ENCODE measurements around the gene LGMN.
"Not testable (repeated sequence)": the region's sequence is repeated elsewhere in the genome, so short reads cannot be mapped to it uniquely, and the experiment has no call there.

LGMN gene

DNA sequence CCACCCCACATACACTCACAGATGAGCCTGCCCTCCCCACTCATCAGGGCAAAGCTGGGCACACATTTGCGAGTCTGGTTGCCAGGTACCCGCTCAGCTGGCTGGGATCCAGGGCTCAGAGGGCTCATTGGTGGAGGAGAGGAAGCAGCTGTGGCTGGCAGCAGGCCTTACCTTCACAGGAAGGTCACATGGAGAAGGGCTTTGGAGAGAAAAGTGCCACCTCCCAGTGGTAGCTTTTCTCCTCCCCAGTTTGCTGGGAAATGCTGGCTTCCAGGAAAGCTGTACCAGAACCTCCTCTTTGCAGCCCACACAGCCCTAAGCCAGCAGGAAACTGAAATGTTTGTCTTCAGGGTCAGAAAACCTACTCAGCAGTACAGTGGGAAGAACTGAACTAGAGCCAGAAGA is 55.6 kb downstream of the LGMN start:
- DNase-seq = no peak

DNA sequence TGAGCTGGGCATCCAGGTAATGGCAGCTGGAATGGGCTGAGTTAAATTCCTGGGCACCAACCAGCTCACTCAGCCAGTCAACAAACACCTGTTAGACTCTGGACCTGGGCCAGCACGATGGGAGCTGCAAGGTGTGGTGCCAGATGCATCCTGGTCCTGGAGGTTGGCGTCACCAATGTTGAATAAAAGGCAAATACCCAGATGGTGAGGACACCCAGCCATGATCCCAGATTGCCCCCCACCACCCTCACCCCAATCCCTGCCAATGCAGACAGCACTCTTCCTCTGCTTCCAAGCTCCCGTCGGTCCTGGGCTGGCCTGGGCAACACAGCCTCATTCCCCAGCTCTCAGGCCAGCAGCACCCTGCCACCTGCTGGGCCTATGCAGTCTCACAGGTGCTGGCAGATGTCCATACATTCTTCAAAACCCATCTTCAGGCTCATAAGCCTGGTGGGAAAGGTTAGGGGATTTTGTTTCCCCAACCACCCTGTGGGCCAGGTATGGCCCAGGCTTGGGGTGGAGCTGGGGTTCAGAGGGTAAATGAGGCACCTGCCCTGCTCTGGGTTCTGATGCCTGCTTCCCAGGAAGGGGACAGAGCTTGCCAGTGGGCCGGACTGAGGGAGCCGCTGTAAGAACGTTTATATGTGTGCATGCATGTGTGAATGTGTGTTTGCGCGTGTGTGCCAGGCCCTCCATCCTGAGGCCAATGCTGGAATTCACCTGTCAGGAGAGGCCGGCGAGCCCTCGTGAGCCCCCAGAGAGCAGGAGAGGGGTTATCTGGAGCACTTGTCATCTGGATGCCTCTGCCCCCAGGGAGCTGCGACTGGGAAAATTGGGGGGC is 58.0 kb downstream of the LGMN start:
- DNase-seq = peak; percentile 63

DNA sequence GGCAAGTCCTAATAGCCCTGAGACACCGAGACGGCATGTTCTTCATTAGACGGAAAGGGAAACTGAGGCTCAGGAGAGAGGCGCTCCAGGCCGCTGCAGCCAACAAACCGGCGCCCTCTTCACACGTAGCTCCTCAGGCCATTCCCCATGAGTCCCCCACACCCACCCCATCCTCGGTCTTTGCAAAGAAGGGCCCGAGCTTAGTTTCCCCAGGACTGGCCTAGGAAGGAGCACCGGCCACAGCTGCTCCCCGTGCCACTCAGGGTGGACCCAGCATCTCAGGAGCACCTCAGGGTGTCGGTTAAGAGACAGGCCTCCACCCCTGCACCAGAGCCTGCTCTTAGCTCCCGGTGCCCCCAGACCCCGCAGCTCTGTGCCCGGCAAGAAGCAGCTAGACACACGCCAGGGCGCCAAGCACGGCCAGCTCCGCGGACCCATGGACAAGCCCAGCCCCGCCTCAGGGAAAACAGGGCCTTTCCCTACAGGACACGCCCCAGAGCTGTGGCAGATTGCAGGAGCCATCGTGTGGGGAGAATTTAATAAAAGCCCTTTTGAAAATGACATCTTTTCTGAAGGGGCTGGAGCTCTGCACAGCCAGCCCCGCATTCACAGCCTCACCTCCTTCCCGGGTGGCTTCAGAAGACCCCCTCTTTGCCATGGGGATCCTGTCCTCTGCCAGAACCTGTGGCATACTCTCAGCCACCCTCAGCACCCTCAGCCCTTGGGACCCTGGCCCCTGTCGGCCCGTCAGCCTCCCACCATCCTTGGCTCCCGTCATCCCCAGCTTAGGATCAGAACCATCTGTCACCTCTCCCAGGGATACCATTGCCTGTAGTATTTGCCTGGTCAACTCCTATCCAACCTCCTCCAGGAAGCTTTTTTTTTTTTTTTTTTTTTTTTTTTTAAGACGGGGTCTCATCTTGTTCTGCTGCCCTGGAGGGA is 59.7 kb downstream of the LGMN start:
- no peak for DNase-seq

DNA sequence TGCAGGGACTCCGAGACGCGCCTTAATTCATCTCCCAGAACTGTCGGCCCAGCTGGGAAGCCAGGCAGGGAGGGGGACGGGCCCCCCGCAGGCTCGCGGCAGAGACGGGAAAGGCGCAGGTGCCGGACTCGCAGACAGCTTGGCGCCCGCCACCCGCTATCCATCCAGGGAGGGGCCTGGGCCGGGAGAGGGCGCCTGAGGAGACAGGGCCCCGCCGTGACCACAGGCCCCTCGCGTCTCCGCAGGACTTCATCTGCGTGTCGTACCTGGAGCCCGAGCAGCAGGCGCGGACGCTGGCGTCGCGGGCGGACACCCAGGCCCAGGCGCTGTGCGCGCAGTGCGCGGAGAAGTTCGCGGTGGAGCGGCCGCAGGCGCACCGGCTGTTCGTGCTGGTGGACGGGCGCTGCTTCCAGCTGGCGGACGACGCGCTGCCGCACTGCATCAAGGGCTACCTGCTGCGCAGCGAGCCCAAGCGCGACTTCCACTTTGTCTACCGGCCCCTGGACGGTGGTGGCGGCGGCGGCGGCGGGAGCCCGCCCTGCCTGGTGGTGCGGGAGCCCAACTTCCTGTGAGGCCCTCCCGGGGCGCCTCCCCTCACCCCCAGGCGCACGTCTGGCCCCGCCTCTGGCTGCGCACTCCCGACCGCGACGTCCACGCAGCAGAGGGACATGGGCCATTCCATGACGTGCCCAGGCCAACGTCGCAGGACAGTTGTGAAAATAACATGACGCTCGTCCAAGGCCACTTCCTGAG is 60.6 kb downstream of the LGMN start:
- no peak for DNase-seq

DNA sequence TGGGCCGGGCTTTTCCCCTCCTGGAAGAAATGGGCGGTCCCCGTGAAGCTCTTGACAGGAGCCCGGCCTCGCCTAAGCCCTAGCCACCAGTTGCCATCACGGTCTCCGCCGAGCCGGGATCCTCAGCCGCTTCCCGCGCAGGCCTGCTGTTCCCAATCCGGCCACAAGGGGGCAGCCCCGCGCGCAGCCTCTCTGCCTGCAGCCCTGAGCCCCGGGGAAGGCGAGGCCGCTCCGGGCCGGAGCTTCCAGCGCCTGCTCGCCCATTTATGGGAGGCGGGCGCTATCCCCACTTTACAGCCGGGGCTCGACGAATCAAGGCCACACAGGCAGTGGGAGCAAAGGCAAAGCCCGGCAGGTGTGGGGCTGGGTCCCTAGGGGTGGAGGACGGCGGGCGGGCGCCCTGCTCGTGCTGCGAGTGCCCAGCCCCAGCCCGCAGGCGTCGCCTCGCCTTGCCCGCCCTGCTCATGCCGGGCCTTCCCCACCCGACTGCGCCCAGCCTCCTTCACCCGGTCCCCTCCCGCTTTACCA is 61.5 kb downstream of the LGMN start:
- no peak for DNase-seq

DNA sequence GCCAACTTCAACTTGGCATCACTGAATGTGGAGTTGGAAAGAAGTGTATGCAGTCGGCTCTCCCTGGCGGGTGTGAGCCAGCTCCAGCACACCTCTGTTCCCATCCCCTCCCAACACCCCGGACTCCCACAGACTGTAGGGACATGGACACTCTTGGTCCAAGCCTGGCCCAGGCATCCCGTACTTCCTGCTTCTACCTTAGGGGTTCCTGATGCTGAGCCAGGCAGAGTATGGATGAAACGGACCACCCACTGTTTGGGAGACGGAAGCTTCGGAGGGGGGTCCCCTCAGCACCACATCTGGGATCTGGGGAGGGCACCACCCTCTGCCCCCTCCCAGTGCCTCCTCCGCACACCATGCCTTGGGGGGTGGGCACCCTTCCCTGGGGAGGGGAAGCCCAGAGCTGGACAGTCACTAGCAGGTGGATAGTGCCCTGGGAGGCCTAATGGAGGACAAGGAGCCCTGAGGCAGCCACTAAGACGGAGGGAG is 62.0 kb downstream of the LGMN start:
- no peak for DNase-seq

DNA sequence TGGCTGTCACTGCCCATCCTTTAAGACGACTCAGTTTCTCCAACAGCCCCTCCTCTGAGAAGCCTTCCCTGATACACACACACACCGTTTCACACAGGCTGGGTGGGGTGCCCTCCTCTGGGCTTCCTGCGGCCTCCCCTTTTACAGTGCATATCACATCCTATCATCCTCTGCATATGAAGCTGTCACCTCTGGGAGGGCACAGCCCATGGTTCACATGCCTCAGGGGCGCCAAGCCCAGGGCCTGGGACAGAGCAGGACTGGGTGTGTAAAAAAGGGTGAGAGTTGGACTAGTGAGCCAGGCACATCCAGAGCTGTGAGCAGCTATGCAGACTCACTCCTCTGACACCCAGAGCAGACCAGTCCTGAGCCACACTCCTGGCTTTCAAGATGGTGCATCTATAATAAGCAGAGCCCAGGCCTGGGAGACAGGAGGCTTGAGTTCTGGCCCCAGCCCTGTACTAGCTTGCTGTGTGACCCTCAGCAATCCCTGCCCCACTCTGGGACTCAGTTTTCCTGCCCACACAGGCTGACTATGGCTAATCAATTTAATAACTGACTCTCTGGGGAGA is 62.6 kb downstream of the LGMN start:
- DNase-seq = no peak

DNA sequence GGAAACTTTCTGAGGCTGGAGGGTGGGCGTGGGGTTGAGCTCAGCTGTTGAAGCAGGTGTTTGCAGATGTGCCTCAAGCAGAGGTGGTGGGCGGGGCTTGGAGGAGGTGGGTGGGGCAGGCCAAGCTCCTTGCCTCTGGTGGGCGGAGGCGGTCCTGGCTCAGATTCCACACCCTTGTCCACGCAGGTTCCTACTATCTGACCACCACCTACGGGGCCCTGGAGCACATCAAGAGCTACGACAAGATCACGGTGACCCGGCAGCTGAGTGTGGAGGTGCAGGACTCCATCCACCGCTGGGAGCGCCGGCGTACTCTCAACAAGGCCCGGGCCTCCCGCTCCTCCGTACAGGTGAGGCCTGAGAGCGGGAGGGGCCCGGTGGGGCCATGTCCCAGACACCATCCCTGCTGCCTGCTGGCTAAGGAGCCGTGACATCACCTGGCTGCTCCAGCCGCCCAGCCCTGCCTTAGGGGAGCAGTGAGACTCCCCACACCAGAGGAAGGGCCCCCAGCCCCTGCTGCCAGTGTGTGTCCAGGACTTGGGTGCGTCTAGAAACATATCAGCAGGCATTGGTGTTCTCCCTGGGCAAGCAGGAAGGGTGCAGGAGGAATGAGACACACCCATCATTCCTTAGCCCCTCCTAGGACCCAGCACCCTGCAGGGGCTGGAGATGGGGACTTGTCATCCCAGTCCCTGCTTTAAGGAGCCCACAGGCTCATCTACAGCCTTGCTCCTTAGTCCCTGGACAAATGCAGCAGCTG is 63.4 kb downstream of the LGMN start:
- no peak for DNase-seq

DNA sequence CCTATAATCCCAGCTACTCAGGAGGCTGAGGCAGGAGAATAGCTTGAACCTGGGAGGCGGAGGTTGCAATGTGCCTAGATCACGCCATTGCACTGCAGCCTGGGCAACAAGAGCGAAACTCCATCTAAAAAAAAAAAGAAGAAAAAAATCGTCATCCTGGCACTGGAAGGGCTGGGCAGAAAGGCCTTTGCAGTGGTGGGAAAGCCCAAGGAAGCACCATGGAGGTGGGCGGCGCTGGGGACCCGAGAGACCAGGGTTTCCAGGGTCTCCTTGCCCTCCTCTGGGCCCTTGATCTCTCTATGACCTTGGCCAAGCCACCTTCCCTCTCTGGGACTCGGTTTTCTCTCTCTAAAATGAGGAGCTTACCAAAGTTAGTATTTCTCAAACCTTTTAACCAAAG is 65.4 kb downstream of the LGMN start:
- no peak for DNase-seq

DNA sequence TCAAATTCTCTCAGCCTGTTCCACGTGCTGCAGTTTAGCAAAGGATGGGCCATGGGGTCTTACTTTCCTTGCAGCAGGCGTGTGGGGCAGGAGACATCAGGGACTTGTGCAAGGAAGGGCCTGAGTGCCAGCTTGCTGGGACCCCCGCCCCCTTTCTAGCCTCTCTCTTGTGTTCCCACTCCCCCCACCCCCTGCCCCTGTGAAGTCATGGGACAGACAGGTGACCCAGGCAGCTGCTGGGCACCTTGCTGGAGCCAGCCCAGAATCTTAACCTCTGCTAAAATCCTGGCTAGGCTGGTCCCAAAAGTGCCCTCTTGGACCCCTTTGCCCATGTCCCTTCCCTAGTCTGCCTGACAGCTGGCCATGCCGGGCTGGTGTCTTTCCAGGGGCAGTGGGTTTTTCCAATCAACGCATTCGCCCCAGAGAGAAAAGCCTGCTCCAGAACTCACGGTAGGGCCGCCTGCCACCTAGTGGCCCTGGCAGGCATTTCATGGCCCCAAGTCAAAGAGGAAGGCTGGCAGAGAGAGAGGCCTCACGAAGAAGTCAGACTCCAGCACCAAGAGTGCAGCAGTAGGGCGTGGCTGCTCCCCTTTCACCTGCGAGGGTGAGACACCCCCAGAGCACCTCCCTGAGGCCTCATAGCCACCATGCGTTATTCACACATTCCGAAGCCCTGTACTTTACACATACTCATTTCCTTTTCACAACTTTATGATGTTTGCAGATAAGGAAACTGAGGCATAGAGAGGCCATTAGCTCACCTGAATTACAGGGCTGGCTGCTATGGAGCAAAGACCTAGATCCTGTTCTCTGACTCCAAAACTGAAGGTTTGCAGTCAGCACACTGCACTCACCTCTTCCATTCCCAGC is 67.4 kb downstream of the LGMN start:
- peak; percentile 77 for DNase-seq

DNA sequence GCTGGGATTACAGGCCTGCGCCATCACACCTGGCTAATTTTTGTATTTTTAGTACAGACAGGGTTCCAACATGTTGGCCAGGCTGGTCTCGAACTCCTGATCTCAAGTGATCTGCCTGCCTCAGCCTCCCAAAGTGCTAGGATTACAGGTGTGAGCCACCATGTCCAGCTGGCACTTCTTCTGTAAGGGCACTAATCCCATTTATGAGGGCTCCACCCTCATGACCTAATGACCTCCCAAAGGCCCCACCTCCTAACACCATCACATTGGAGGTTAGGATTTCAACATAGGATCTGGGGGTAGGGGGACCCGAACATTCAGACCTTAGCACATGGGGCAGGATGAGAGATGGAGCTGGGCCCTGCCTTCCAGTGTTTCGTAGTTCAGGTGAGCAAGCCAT is 68.1 kb downstream of the LGMN start:
- DNase-seq = not testable (repeated sequence)

DNA sequence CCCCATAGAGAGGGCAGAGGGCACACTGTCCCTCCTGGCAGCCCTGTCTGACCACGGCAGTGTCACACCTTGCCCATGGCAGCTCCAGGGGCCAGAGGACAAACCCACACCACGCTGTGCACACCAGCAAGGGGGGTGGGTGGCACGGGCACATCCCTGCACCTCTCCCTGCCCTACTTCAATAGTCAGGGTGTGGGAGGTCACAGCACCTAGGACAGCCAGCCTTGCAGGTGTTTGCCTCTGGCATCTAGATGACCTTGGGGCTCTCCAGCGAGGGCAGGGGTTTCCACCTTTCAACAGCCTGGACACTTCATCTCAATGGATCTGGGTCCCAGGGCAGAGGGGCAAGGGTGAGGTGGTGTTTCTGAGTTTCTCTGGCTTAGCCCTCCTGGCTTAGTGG is 69.2 kb downstream of the LGMN start:
- no peak for DNase-seq

DNA sequence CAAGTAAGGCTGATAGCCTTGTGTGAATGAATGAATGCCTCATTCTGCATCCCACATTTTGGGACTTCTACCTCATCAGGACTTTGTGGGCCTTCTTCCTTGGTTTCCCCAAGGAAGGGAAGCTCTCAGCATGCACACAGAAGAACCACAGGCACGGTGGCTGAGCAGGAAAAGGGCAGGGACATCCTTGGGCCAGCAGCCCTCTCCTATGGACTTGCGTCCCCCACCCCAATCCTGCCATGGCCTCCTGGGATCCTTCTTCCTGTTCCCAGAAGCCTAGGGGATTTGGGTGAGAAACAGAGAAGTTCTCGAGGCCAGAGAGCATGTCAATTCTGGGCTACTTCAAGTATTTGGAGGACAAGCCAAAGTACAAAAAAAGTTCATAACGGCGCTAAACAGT is 69.7 kb downstream of the LGMN start:
- DNase-seq = no peak

DNA sequence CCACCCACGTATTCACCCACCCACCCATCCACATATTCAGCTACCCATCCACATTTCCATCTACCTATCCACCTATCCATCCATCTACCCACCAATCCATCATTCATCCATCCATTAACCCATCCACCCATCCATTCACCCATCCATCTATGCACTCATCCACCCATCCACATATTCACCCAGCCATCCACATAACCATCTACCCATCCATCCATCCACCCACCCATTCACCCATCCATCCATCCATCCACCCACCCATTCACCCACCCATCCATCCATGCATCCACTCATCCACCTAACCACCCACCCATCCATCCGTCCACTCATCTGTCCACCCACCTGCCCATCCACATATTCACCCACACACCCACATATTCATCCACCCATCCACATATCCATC is 70.5 kb downstream of the LGMN start:
- DNase-seq = no peak

DNA sequence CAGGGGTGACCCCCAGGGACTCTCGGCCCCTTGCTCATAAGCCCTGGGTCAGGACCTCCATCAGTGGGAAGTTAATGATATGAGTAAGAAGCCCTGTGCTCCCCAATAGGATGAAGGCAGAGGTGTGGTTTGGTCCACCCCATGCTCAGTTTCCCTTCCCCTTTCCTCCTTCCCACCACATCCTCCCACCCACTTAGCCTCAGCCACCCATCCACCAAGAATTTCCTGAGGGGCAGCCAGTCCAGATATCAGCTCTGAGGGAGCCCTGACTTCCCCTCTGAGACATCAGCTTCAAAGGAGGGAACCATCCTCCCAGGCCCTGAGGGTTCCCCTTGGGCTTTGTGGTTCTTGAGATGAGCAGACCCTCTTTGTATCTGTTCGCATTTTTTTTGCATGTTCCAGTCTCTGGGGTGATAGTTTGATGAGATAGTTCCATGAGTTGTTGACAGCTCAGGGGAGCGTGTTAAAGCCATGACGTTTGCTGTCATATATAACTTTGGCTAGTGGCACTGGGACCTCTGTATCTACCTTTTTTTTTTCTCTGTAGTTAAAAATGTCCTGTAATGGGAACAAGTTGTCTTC is 71.2 kb downstream of the LGMN start:
- peak; percentile 20 for DNase-seq

DNA sequence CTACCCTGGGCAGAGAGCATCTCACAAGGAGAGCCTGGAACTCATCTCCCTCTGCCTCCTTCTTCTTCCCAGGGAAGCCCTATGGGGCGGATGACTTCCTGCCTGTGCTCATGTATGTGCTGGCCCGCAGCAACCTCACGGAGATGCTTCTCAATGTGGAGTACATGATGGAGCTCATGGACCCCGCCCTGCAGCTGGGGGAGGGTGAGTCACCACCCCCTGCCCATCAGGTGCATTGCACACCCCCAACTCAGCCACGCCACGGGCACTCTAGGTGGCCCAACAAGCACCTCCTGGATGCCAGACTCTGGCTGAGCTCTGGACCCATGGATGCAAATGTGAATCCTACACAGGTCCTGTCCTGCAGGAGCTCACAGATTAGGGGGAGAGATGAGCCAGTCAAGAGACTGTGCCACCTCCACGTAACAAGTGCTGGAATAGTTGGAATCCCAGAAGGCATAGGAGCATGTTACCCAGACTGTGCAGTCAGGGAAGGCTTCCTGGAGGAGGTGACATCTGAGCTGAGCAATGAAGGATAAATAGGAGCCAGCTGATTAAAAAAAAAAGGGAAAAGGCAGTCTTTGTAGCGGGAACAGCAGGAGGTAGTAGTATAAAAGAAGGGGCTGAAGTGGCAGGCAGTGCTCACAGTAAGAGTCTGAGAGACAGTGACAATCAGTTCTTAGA is 71.9 kb downstream of the LGMN start:
- no peak for DNase-seq

DNA sequence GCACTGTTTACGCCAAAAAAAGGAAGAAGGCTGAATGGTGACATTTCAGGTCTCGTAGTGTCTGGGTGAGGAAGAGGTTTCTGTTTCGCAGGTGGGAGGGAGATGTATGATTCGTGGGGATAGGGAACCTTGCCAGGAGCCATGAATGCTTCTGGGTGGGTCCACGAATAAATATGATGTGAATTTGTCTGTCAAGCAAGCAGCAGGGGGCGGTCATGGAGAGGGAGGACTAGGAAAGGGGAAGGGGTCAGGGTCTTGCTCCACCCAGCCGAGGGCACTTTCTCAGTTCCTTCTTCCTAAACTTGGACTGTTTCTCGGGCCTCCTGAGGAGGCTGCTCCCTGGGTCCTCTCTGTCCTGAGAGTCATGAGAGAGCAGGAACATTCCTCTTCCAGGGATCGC is 72.5 kb downstream of the LGMN start:
- DNase-seq = no peak

DNA sequence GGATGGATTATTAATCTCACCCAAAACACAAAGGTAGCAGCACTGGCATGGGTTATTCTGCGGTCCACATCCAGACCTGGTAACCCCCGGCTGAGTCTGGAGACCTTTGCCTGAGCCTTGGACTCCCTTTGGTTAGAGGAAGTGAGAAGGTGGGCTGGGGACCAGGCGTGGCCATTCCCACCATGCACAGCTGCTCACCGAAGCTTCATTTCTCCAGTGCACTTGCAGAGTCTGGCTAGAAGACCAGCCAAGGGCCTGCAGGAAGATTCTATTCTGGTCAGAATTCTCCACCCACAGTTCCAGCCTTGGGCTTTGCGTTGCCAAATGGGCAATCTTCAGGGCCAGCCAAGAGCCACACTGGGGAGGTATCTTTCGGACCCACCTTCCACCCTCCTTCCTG is 73.0 kb downstream of the LGMN start:
- DNase-seq = no peak

DNA sequence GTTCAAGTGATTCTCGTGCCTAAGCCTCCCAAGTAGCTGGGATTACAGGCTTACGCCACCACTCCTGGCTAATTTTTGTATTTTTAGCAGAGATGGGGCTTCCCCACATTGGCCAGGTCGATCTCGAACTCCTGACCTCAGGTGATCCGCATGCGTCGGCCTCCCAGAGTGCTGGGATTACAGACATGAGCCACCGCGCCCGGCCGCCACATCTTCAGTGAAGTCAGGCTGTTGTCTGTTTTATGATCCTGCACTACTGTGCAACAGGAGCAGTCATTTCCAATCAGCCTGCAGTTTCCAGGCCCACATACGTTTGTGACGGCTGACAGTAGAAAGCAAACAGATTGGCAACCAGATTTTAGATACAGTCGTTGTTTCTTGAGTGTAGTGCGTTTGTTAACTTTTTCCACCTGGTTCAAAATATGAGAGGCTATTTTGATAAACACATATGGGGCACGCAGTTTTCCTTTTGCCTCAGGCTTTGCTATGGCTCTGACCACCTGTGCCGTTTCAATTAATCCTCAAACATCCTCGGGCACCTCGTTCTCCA is 74.8 kb downstream of the LGMN start:
- no peak for DNase-seq

Data from hematopoietic multipotent progenitor cell treated with erythropoietin and hydrocortisone succinate and interleukin-3 and kit ligand, for 8 days (in vitro differentiated cells).